A549 (cell line): Measurements from ENCODE around the gene PLCB4.

Experiments
- TF ChIP-seq, protein P1 (sequence below): fragments of >200 bp; sonication (Bioruptor Twin); formaldehyde crosslinking; IDR thresholded peaks from 3 replicates; pipeline ENCODE4 v1.5.1; 2016
- TF ChIP-seq, protein P2 (sequence below): IDR thresholded peaks from 2 replicates; pipeline ENCODE4 v1.6.1; 2012

DNA sequence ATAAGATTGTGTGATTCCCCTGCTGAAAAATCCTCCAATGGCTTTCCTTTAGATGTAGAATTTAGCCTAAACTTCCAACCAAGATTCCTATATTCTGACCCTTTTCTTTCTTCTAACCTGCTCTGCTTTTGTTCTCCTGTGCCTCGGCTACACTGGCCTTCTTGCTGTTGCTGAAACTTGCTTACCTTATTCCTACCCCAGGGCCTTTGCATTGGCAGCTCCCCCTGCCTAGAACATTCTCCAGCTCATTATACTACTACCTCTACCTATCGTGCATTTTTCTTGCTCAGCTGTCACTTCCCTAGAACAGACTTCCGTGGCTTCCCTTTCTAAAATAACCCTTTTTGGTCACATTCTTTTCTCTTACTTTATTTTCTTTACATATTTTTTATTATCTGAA, 48.7 kb downstream of the PLCB4 start:
- TF ChIP-seq, protein P1, sequence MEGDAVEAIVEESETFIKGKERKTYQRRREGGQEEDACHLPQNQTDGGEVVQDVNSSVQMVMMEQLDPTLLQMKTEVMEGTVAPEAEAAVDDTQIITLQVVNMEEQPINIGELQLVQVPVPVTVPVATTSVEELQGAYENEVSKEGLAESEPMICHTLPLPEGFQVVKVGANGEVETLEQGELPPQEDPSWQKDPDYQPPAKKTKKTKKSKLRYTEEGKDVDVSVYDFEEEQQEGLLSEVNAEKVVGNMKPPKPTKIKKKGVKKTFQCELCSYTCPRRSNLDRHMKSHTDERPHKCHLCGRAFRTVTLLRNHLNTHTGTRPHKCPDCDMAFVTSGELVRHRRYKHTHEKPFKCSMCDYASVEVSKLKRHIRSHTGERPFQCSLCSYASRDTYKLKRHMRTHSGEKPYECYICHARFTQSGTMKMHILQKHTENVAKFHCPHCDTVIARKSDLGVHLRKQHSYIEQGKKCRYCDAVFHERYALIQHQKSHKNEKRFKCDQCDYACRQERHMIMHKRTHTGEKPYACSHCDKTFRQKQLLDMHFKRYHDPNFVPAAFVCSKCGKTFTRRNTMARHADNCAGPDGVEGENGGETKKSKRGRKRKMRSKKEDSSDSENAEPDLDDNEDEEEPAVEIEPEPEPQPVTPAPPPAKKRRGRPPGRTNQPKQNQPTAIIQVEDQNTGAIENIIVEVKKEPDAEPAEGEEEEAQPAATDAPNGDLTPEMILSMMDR: no peak
- TF ChIP-seq, protein P2, sequence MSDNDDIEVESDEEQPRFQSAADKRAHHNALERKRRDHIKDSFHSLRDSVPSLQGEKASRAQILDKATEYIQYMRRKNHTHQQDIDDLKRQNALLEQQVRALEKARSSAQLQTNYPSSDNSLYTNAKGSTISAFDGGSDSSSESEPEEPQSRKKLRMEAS: no peak
